HL-60 (cell line): ENCODE results near the gene ERICH4.

ENCODE experiments used
- CTCF ChIP-seq: IDR thresholded peaks from one replicate; pipeline ENCODE4 v1.5.1; 2011; ENCODE audit warnings: low read length, control low read depth, inconsistent platforms; ENCODE audit not compliant: insufficient read depth
- GABPA ChIP-seq: IDR thresholded peaks from 2 replicates; pipeline ENCODE4 v1.6.1; 2012; ENCODE audit warnings: low read depth
- POLR2AphosphoS5 ChIP-seq: IDR thresholded peaks from 2 replicates; pipeline ENCODE4 v1.6.1; 2012; ENCODE audit warnings: low read depth
- SPI1 ChIP-seq: IDR thresholded peaks from 2 replicates; pipeline ENCODE4 v1.6.1; 2012; ENCODE audit warnings: low read depth, mild to moderate bottlenecking, borderline replicate concordance

GRCh38 chr19:41484822-41485221, 41.9 kb downstream of the ERICH4 start:
- TF ChIP-seq CTCF (no peak), POLR2AphosphoS5 (no peak), SPI1 (no peak), GABPA (no peak)
